KMS-11 (cell line): Measurements from ENCODE around the gene HSPA12A.

ENCODE experiments used
- H2AFZ ChIP-seq: fragments of 200-600 bp; sonication (generic); 2 replicates; pipeline ENCODE4 v1.6.1; 2016; ENCODE audit warnings: antibody characterized with exemption, mixed run types, low read depth
- H3K27ac ChIP-seq: fragments of 200-600 bp; sonication (generic); 2 replicates; pipeline ENCODE4 v1.6.1; 2016; ENCODE audit warnings: mild to moderate bottlenecking, mixed run types
- H3K27me3 ChIP-seq: fragments of 200-600 bp; sonication (generic); 2 replicates; pipeline ENCODE4 v1.6.1; 2017; ENCODE audit warnings: mild to moderate bottlenecking, low read depth, mixed run types, moderate library complexity; ENCODE audit not compliant: insufficient read depth
- H3K36me3 ChIP-seq: fragments of 200-600 bp; sonication (generic); 2 replicates; pipeline ENCODE4 v1.6.1; 2017; ENCODE audit warnings: mild to moderate bottlenecking, mixed run types; ENCODE audit not compliant: insufficient read depth
- H3K4me1 ChIP-seq: fragments of 200-600 bp; sonication (generic); 2 replicates; pipeline ENCODE4 v1.6.1; 2016; ENCODE audit warnings: mild to moderate bottlenecking, low read depth, mixed run types; ENCODE audit not compliant: poor library complexity, severe bottlenecking
- H3K4me2 ChIP-seq: fragments of 200-600 bp; sonication (generic); 2 replicates; pipeline ENCODE4 v1.7.0; 2016; ENCODE audit warnings: mild to moderate bottlenecking, mixed run types
- H3K4me3 ChIP-seq: fragments of 200-600 bp; sonication (generic); IDR thresholded peaks from 2 replicates; pipeline ENCODE4 v1.6.1; 2017; ENCODE audit warnings: low read depth, low read length, mixed read lengths; ENCODE audit not compliant: insufficient read depth
- H3K79me2 ChIP-seq: fragments of 200-600 bp; sonication (generic); 2 replicates; pipeline ENCODE4 v1.6.1; 2016; ENCODE audit warnings: low read depth, mixed run types; ENCODE audit not compliant: insufficient read depth
- H3K9ac ChIP-seq: fragments of 200-600 bp; sonication (generic); 2 replicates; pipeline ENCODE4 v1.6.1; 2016; ENCODE audit warnings: mild to moderate bottlenecking, mixed run types
- H4K20me1 ChIP-seq: fragments of 200-600 bp; sonication (generic); 2 replicates; pipeline ENCODE4 v1.6.1; 2016; ENCODE audit warnings: mild to moderate bottlenecking, mixed run types; ENCODE audit not compliant: insufficient read depth
- TF ChIP-seq, protein P1 (sequence below): fragments of 200-600 bp; sonication (generic); conservative IDR thresholded peaks from 2 replicates; pipeline ENCODE4 v1.6.1; 2017; ENCODE audit warnings: low read depth, mild to moderate bottlenecking, antibody characterized with exemption, low read length, moderate library complexity, mixed read lengths

HSPA12A gene

DNA sequence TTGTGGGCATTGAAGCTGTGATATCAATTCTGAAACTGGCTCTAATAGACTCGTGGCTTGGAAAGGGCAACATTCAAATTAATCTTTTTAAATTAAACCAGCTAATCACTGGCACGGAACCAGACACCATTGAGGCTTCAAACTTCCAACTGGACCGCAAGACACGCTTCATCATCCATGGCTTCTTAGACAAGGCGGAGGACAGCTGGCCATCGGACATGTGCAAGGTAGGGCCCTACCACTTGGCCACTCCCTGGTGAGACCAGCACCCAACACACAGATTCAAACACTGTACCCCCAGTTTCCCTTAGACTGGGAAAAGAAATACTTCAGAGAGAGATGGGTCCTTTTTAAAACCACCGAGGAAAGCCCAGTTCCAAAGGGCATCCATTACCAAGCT, 116.5 kb downstream of the HSPA12A start:
- H4K20me1 ChIP-seq = no peaks in the 10 kb centered on the region
- no peaks in the 10 kb centered on the region for H3K36me3 ChIP-seq
- TF ChIP-seq, protein P1, sequence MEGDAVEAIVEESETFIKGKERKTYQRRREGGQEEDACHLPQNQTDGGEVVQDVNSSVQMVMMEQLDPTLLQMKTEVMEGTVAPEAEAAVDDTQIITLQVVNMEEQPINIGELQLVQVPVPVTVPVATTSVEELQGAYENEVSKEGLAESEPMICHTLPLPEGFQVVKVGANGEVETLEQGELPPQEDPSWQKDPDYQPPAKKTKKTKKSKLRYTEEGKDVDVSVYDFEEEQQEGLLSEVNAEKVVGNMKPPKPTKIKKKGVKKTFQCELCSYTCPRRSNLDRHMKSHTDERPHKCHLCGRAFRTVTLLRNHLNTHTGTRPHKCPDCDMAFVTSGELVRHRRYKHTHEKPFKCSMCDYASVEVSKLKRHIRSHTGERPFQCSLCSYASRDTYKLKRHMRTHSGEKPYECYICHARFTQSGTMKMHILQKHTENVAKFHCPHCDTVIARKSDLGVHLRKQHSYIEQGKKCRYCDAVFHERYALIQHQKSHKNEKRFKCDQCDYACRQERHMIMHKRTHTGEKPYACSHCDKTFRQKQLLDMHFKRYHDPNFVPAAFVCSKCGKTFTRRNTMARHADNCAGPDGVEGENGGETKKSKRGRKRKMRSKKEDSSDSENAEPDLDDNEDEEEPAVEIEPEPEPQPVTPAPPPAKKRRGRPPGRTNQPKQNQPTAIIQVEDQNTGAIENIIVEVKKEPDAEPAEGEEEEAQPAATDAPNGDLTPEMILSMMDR = no peak
- H3K27me3 ChIP-seq = no peaks in the 10 kb centered on the region
- no peaks in the 10 kb centered on the region for H3K4me1 ChIP-seq
- no peak overlapping the region for H3K9ac ChIP-seq
- no peak overlapping the region for H3K4me3 ChIP-seq
- no peak overlapping the region for H3K27ac ChIP-seq
- H3K79me2 ChIP-seq = no peaks in the 10 kb centered on the region
- H3K4me2 ChIP-seq = no peak overlapping the region
- no peak overlapping the region for H2AFZ ChIP-seq

DNA sequence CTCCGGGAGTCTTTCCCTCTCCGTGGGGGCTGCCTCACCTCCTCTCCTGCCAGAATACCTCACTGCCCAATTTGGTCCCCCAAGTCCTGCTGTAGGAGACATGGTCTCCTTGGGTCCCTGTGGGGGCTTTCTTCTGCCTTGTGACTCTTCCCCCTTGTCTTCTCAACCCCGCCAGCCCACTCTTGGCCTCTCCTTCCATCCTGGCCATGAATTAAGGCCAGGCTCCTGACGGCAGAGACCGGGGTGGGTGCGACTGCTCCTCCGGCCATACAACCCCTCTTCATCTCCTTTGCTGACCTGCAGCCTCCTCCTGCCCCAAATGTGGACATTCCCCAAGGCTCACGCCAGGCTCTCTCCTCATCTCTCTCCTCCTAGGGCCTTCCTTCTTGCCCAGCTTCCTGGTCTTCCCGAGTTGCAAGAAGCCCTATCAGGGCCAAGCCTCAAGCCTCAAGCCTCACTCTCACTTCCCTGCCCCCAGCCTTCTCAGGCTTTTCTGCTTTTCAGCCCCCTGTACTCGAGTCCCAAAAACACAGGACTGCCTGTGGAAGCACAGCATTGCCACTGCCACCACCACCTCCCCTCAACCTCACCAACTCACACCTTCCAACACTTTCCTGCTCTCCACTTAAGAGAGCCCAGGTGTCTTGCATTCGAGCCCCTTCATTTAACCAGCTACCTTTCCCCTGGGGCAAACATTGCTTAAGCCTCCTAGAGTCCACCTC, 120.3 kb downstream of the HSPA12A start:
- Histone ChIP-seq H3K4me2 (no peak overlapping the region), H3K27me3 (no peaks in the 10 kb centered on the region), H4K20me1 (no peaks in the 10 kb centered on the region), H3K27ac (no peak overlapping the region), H2AFZ (no peak overlapping the region), H3K9ac (no peak overlapping the region), H3K4me3 (no peak overlapping the region), H3K4me1 (no peaks in the 10 kb centered on the region), H3K79me2 (no peaks in the 10 kb centered on the region), H3K36me3 (no peaks in the 10 kb centered on the region)
- TF ChIP-seq, protein P1 = no peak

DNA sequence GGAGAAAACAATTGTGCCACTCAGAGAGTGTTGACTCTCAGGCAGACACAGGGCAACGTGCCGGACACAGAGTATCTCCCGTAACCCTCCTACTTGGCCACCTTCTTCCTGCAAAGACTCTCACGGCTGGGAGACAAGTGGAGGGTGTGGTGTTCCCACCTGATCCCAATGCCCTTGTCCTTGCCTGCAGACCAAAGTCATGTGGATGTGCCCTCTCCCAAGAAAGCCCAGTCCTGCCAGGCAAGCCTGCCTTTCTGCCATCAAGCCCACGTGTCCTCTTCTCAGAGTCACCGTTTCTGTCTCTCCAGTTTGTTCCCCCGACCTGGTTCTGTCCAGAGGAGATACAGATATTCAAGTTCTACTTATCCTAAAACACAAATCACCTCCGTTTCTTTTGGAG, 120.9 kb downstream of the HSPA12A start:
- Histone ChIP-seq H3K27me3 (no peaks in the 10 kb centered on the region), H3K4me3 (no peak overlapping the region)

More for the DNA sequence above, 120.9 kb downstream of the HSPA12A start:
- Histone ChIP-seq H3K4me2 (no peak overlapping the region), H3K4me1 (no peaks in the 10 kb centered on the region), H3K79me2 (no peaks in the 10 kb centered on the region), H2AFZ (no peak overlapping the region), H3K36me3 (no peaks in the 10 kb centered on the region), H4K20me1 (no peaks in the 10 kb centered on the region), H3K27ac (no peak overlapping the region), H3K9ac (no peak overlapping the region)
- TF ChIP-seq, protein P1 = no peak
